Measurements from ENCODE around the gene CSRP1.

CSRP1 gene

GRCh38 chr1:201511941-201512539, 5.1 kb upstream of the CSRP1 start:
- DNase-seq = no peak

- no peak for DNase-seq
Measured at GRCh38 chr1:201511396-201511940, 4.5 kb upstream of the CSRP1 start.

- no peak for DNase-seq
Measured at GRCh38 chr1:201510734-201511133, 3.8 kb upstream of the CSRP1 start.

GRCh38 chr1:201509601-201510374, 2.9 kb upstream of the CSRP1 start:
- no peak for DNase-seq

- no peak for DNase-seq
Measured at GRCh38 chr1:201508809-201509208, 1.9 kb upstream of the CSRP1 start.

- DNase-seq = no peak
Measured at GRCh38 chr1:201507360-201507675, 395 bp upstream of the CSRP1 start.

GRCh38 chr1:201506092-201506491, 831 bp downstream of the CSRP1 start:
- DNase-seq = no peak

GRCh38 chr1:201505503-201505890, 1.4 kb downstream of the CSRP1 start:
- DNase-seq = no peak

- no peak for DNase-seq
Measured at GRCh38 chr1:201504799-201505502, 2.0 kb downstream of the CSRP1 start.

GRCh38 chr1:201504179-201504631, 2.7 kb downstream of the CSRP1 start:
- no peak for DNase-seq

GRCh38 chr1:201503397-201504176, 3.3 kb downstream of the CSRP1 start:
- no peak for DNase-seq

- no peak for DNase-seq
Measured at GRCh38 chr1:201502511-201502857, 4.4 kb downstream of the CSRP1 start.

GRCh38 chr1:201501812-201502510, 5.0 kb downstream of the CSRP1 start:
- DNase-seq = no peak

GRCh38 chr1:201501144-201501543, 5.8 kb downstream of the CSRP1 start:
- no peak for DNase-seq

- DNase-seq = no peak
Measured at GRCh38 chr1:201500670-201501120, 6.2 kb downstream of the CSRP1 start.

GRCh38 chr1:201499795-201500669, 6.9 kb downstream of the CSRP1 start:
- no peak for DNase-seq

- DNase-seq = no peak
Measured at GRCh38 chr1:201499191-201499590, 7.7 kb downstream of the CSRP1 start.

GRCh38 chr1:201498621-201499020, 8.3 kb downstream of the CSRP1 start:
- no peak for DNase-seq

- DNase-seq = no peak
Measured at GRCh38 chr1:201497935-201498509, 8.9 kb downstream of the CSRP1 start.

- DNase-seq = no peak
Measured at GRCh38 chr1:201496296-201496690, 10.6 kb downstream of the CSRP1 start.
